A673 (cell line): ENCODE results near the gene IGFL4. TPM values are rescaled to one million over a fixed set of nuclear protein-coding genes. Genes with fewer than 3 reads are reported as not detected.

ENCODE experiments used
- BruUV-seq: library from RNA; stranded (reverse); fragments of 400-500 nt; replicated peaks from 2 replicates; lab custom pipeline; 2021; lab: Mats Ljungman, UMichigan
- CTCF ChIA-PET: fragments of 300-600 bp; sonication (Branson Sonifier 250); formaldehyde crosslinking; loops from one replicate; lab custom pipeline; 2022; ENCODE audit warnings: antibody characterized with exemption; lab: Charles Lee
- POLR2A ChIA-PET: fragments of 300-600 bp; sonication (Branson Sonifier 250); formaldehyde crosslinking; loops from one replicate; lab custom pipeline; 2022; ENCODE audit warnings: antibody characterized with exemption; ENCODE audit not compliant: low non-redundant PET; lab: Charles Lee
- DNase-seq: peaks from one replicate; pipeline ENCODE4 v3.0.0-alpha.2; 2015; ENCODE audit warnings: low spot score
- H3K27ac ChIP-seq: fragments of 200-600 bp; sonication (generic); 2 replicates; pipeline ENCODE4 v1.5.1; 2016; ENCODE audit warnings: mixed run types, low read depth, mild to moderate bottlenecking, mixed read lengths, antibody characterized with exemption, low read length; ENCODE audit not compliant: poor library complexity, severe bottlenecking
- H3K27me3 ChIP-seq: fragments of 200-600 bp; sonication (generic); replicated peaks from 2 replicates; pipeline ENCODE4 v1.6.1; 2017; ENCODE audit warnings: mixed run types, low read depth, mild to moderate bottlenecking, mixed read lengths, antibody characterized with exemption, low read length; ENCODE audit not compliant: insufficient read depth, poor library complexity
- H3K36me3 ChIP-seq: fragments of 200-600 bp; sonication (generic); 2 replicates; pipeline ENCODE4 v1.6.1; 2016; ENCODE audit warnings: mixed run types, mild to moderate bottlenecking, mixed read lengths, antibody characterized with exemption, low read length; ENCODE audit not compliant: insufficient read depth, poor library complexity, severe bottlenecking
- H3K4me1 ChIP-seq: fragments of 200-600 bp; sonication (generic); 2 replicates; pipeline ENCODE4 v1.6.1; 2017; ENCODE audit warnings: mixed run types, mild to moderate bottlenecking, mixed read lengths, antibody characterized with exemption, low read length; ENCODE audit not compliant: insufficient read depth, poor library complexity, severe bottlenecking
- H3K4me3 ChIP-seq: fragments of 200-600 bp; sonication (generic); 2 replicates; pipeline ENCODE4 v1.5.1; 2016; ENCODE audit warnings: low read depth, mixed run types, mild to moderate bottlenecking, mixed read lengths, low read length; ENCODE audit not compliant: poor library complexity, severe bottlenecking
- H3K9me3 ChIP-seq: fragments of 200-600 bp; sonication (generic); 2 replicates; pipeline ENCODE4 v1.6.1; 2016; ENCODE audit warnings: mixed run types, low read depth, mild to moderate bottlenecking, mixed read lengths, antibody characterized with exemption, low read length; ENCODE audit not compliant: poor library complexity, severe bottlenecking
- EZH2 ChIP-seq: fragments of 200-600 bp; sonication (generic); IDR thresholded peaks from 2 replicates; pipeline ENCODE4 v1.6.1; 2017; ENCODE audit warnings: borderline replicate concordance, low read depth, mild to moderate bottlenecking, mixed read lengths, antibody characterized with exemption, low read length; ENCODE audit not compliant: poor library complexity, severe bottlenecking
- intact Hi-C: fragments of 100-400 bp; cut with micrococcal nuclease; formaldehyde crosslinking; loops from one replicate; pipeline ENCODE4 v1.10.0; 2022; ENCODE audit not compliant: unreplicated experiment
- total RNA-seq: library from RNA; stranded (reverse); gene quantifications from 2 replicates; pipeline ENCODE4 v1.2.3, GENCODE V29; 2021
- TF ChIP-seq, protein P1 (sequence below): fragments of 300-800, 200-600 bp; sonication (generic); conservative IDR thresholded peaks from 2 replicates; pipeline ENCODE4 v1.5.1; 2017; ENCODE audit warnings: low read depth, mild to moderate bottlenecking, antibody characterized with exemption, low read length, moderate library complexity, mixed read lengths

Gene IGFL4
- total RNA-seq, 1 experiment from 2014 or later: not detected

DNA sequence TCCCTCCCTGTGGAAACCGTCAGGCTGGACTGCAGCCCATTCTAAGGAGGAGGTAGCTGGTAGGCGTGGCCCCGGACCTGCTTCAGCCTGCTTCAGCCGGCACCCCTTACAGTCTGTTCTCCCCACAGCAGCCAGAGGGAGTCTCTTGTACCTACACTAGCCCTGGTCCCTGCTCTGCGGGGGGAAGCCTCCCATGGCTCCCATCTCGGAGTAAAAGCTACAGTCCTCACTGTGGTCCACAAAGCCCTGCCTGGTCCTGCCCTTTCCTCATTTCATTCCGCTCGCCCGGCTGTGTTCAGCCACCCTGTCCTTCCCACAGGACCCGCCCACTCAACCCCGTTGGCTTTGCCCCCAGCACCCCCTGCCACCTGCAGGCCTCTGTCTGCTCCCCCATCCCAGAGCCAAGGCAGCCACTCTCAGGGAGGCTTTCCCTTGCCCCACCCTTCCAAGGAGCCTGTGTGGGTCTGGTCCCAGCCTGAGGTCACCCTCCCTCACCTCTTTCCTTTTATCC, 19.2 kb downstream of the IGFL4 start:
- H3K27ac ChIP-seq: no peak overlapping the region
- CTCF ChIA-PET: interaction anchor here (0.7 kb wide), 1 partner anchor 11 kb away, joined by 3 read pairs; no protein-coding TSS in a partner anchor
- no peak for DNase-seq

DNA sequence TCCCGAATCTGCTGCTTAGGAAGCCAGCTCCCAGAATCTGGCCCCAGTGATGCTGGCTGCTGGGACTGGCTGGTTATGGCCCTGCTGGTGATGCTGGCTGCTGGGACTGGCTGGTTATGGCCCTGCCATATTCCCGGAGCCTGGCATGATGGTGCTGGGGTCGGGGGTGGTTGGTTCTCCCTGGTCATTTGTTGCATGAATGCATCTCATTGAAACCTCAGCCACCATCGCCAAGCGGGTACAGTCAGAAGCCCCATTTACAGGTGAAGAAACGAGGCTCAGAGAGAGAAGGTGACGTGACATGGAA, 20.0 kb downstream of the IGFL4 start:
- H3K27me3 ChIP-seq: peaks cover 7% of the 10 kb centered on the region
- H3K27ac ChIP-seq: no peak overlapping the region
- intact Hi-C loops: no loop called here
- CTCF ChIA-PET: interaction anchor here (0.7 kb wide), 1 partner anchor 12 kb away, joined by 3 read pairs; no protein-coding TSS in a partner anchor
- TF ChIP-seq, protein P1, sequence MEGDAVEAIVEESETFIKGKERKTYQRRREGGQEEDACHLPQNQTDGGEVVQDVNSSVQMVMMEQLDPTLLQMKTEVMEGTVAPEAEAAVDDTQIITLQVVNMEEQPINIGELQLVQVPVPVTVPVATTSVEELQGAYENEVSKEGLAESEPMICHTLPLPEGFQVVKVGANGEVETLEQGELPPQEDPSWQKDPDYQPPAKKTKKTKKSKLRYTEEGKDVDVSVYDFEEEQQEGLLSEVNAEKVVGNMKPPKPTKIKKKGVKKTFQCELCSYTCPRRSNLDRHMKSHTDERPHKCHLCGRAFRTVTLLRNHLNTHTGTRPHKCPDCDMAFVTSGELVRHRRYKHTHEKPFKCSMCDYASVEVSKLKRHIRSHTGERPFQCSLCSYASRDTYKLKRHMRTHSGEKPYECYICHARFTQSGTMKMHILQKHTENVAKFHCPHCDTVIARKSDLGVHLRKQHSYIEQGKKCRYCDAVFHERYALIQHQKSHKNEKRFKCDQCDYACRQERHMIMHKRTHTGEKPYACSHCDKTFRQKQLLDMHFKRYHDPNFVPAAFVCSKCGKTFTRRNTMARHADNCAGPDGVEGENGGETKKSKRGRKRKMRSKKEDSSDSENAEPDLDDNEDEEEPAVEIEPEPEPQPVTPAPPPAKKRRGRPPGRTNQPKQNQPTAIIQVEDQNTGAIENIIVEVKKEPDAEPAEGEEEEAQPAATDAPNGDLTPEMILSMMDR: no peak
- TF ChIP-seq EZH2: no peak
- H3K9me3 ChIP-seq: no peaks in the 10 kb centered on the region
- POLR2A ChIA-PET: no interaction called here
- peaks cover 7% of the 10 kb centered on the region for H3K4me1 ChIP-seq
- no TSS peak for BruUV-seq
- no peak for DNase-seq
- no peaks in the 10 kb centered on the region for H3K36me3 ChIP-seq
- H3K4me3 ChIP-seq: no peak overlapping the region

More for the DNA sequence above, 19.2 kb downstream of the IGFL4 start:
- intact Hi-C loops: no loop called here
- H3K27me3 ChIP-seq: peaks cover 3% of the 10 kb centered on the region
- TF ChIP-seq, protein P1: 0 out of 2 replicates have a peak, but pooled peaks have one; percentile 21
- no peak for TF ChIP-seq EZH2
- no peaks in the 10 kb centered on the region for H3K9me3 ChIP-seq
- POLR2A ChIA-PET: no interaction called here
- no peaks in the 10 kb centered on the region for H3K36me3 ChIP-seq
- no peaks in the 10 kb centered on the region for H3K4me1 ChIP-seq
- no peak overlapping the region for H3K4me3 ChIP-seq
- BruUV-seq: no TSS peak

DNA sequence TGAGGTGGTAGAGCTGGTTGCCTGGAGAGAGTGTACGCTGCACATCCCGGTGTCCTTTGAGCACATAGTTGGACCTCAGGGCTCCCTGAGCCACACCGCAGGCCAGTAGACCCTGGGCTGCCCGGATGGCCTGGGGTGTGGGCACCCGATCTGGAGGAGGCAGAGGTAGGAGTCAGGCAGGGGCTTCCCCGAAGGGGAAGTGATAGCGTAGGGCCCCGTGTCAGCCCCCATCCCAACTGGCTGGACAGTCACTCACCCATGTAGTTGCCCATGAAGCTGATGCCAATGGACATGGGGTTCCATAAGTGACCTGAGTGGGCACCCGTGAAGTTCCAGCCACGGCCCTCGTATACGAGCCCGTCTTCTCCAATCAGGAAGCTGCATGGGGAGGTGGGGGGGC, 21.5 kb downstream of the IGFL4 start:
- no peak overlapping the region for H3K27ac ChIP-seq
- H3K4me3 ChIP-seq: no peak overlapping the region
- TF ChIP-seq, protein P1: no peak
- no peak for TF ChIP-seq EZH2
- no peak for DNase-seq
- BruUV-seq: no TSS peak
- H3K27me3 ChIP-seq: peaks cover 13% of the 10 kb centered on the region
- H3K9me3 ChIP-seq: no peaks in the 10 kb centered on the region
- peaks cover 15% of the 10 kb centered on the region for H3K4me1 ChIP-seq
- intact Hi-C loops: no loop called here
- H3K36me3 ChIP-seq: no peaks in the 10 kb centered on the region
- CTCF ChIA-PET: interaction anchor here (0.5 to 0.6 kb wide), 2 partner anchors 8 to 249 kb away, joined by 3 to 6 read pairs; no protein-coding TSS in a partner anchor
- POLR2A ChIA-PET: no interaction called here
